Pancreas (tissue), 10 donors: ENCODE results near the gene ATP5F1D. TPM values are rescaled to one million over a fixed set of nuclear protein-coding genes. Genes with fewer than 3 reads are reported as not detected.

ENCODE experiments used
- ATAC-seq, 4 donors: fragments of 200-7000 bp; cut with Tn5 transposase; one replicate each; pipeline versions ENCODE4 v1.8.0 to v1.9.1; 2020; ENCODE audit warnings: mild to moderate bottlenecking in 4 of 4, moderate library complexity in 4 of 4
- DNase-seq, 6 donors: peaks; one replicate each; pipeline ENCODE4 v3.0.0-alpha.2; 2020
- FAIRE-seq: peaks from 2 replicates; lab custom pipeline; 2012; peaks lifted over from hg19 to GRCh38; lab: Jason Lieb, UNC
- H3K27ac ChIP-seq, 4 donors: fragments of 200-600 bp; sonication (generic); 1 replicate in 3 of 4; 2 replicates in 1 of 4; pipeline versions ENCODE4 v1.5.0 to v1.8.0; 2020
- H3K27me3 ChIP-seq, 4 donors: fragments of 200-600 bp; one replicate each; pipeline ENCODE4 v1.8.0; 2021
- H3K36me3 ChIP-seq, 3 donors: fragments of 200-600 bp; sonication (generic) in 1 of 3; one replicate each; pipeline versions ENCODE4 v1.5.0 to v1.8.0; 2020 to 2021
- H3K4me1 ChIP-seq, 3 donors: fragments of 200-600 bp; one replicate each; pipeline ENCODE4 v1.8.0; 2021
- H3K4me3 ChIP-seq, 4 donors: fragments of 200-600 bp; sonication (generic) in 2 of 4; one replicate each; pipeline versions ENCODE4 v1.5.0 to v1.8.0; 2020 to 2021
- H3K9me3 ChIP-seq, 4 donors: fragments of 200-600 bp; one replicate each; pipeline ENCODE4 v1.8.0; 2021
- CTCF ChIP-seq, 4 donors: fragments of 200-600 bp; sonication (generic) in 3 of 4; IDR thresholded peaks; one replicate each; pipeline versions ENCODE4 v1.5.0 to v1.8.0; 2021; ENCODE audit warnings: antibody characterized with exemption in 4 of 4
- WGBS, 2 donors: extraction: QIAGEN DNeasy Blood & Tissue Kit; methylation state at CpG; one replicate each; pipeline ENCODE4 v1.1.7; 2013; 5-methylcytosine and 5-hydroxymethylcytosine counted together
- intact Hi-C, 3 donors: fragments of 100-400 bp; cut with DNase I; formaldehyde crosslinking; loops; one replicate each; pipeline versions ENCODE4 v1.11.1 to v1.14.2; 2022
- polyA plus RNA-seq, 2 donors: library from polyadenylated mRNA; stranded (reverse); fragments of 200-250 nt; gene quantifications; one replicate each; pipeline ENCODE4 v1.2.3, GENCODE V29; 2013
- total RNA-seq, 6 donors: library from RNA; stranded (reverse); fragmentation: NEBNext Ultra II Directional in 4 of 6; extraction: Animal tissue kit (Norgen Biotek cat#: 25700) in 4 of 6; gene quantifications; one replicate each; pipeline versions ENCODE4 v1.2.1 to v1.2.4, GENCODE V29; 2021 to 2023
- donor health status: healthy with polysubstance abuse.
- donor health status: DM: no; HTN: no; CAD: no; lungs with moderate emphysema.
- donor health status: DM: no; HTN: no; CAD: no.
- donor health status: control.
- donor health status: control.
- donor health status: Bipolar disorder and iron deficiency.
- donor health status: DM: yes; HTN: yes; CAD: no.
- donor health status: DM: no; HTN: no; CAD: no.
- donor health status: DM: no; HTN: no; CAD: no.
- donor health status: DM: yes; HTN: yes; CAD: no.

The ATP5F1D gene
- total and polyA plus RNA-seq, 8 donors: 97.3 to 515 (median 167) TPM

GRCh38 chr19:1253514-1254080 is 12.0 kb downstream of the ATP5F1D start:
- H3K27me3 ChIP-seq: no peaks in the 10 kb centered on the region
- H3K27ac ChIP-seq: peak overlapping the region; percentile 97 to 99 (median 98)
- 49 to 52% methylated on average over 23 of the region's 23 CpGs for WGBS, 2 donors
- peak overlapping the region in 3 of 4 donors; percentile 1 to 96 (median 89) for H3K4me3 ChIP-seq
- TF ChIP-seq CTCF (IDR thresholded peaks at IDR 0.05): no peak
- H3K4me1 ChIP-seq: peaks cover 9 to 43% (median 19%) of the 10 kb centered on the region in 3 donors
- ATAC-seq (peak in 2 of 4 donors; percentile 0), FAIRE-seq (no peak), DNase-seq (peak in 1 of 6 donors; percentile 77)
- peaks cover 8 to 40% (median 34%) of the 10 kb centered on the region in 3 donors for H3K36me3 ChIP-seq
- no peaks in the 10 kb centered on the region for H3K9me3 ChIP-seq
- intact Hi-C loops: no loop called here

DNA sequence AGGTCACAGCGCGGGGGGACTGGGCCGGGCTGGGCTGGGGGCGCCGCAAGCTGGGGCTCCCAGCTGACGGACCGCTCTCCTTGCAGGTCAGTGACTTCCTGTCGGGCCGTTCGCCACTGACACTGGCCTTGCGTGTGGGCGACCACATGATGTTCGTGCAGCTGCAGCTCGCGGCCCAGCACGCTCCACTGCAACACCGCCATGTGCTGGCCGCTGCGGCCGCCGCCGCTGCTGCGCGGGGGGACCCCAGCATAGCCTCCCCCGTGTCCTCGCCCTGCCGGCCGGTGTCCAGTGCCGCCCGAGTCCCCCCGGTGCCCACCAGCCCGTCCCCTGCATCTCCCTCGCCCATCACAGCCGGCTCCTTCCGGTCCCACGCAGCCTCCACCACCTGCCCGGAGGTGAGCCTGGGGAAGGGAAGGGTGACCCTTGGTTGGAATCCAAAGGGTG is 12.6 kb downstream of the ATP5F1D start:
- peak overlapping the region in 2 of 4 donors; percentile 89 to 96 for H3K4me3 ChIP-seq
- DNase-seq: peak in 2 of 6 donors; percentile 48 to 65
- intact Hi-C loops: no loop called here

DNA sequence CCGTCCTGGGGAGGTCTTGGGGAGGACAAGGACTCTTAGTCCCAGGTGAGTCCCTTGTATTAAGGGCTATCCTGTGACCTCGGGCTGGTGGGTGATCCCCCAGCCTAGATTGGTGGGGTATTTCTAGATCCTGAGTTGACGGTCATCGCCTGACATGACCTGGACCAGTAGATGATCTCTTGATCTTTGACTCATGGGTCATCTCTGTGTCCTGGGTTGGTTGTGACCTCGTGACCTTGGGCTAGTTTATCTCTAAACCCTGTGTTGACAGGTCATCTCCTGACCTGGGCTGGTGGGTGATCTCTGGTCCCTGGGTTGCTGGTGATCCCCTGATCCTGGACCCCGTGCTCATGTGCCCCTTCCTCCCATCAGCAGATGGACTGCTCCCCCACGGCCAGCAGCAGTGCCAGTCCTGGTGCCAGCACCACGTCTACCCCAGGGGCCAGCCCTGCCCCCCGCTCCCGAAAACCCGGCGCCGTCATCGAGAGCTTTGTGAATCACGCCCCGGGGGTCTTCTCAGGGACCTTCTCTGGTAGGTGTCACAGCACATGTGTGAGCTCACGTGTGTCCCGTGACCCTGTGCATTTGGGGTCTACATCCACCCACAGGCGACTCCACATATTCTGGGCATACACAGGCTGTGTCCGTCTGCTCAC is 13.1 kb downstream of the ATP5F1D start:
- peaks cover 9 to 53% (median 19%) of the 10 kb centered on the region in 3 donors for H3K4me1 ChIP-seq
- DNase-seq (peak in 2 of 6 donors; percentile 38 to 43), FAIRE-seq (no peak), ATAC-seq (no peak)
- TF ChIP-seq CTCF (IDR thresholded peaks at IDR 0.05): no peak
- WGBS, 2 donors: 80 to 84% methylated on average over 20 of the region's 20 CpGs
- no peaks in the 10 kb centered on the region for H3K9me3 ChIP-seq
- H3K36me3 ChIP-seq: peaks cover 8 to 40% (median 34%) of the 10 kb centered on the region in 3 donors
- H3K4me3 ChIP-seq: no peak overlapping the region
- H3K27me3 ChIP-seq: no peaks in the 10 kb centered on the region
- peak overlapping the region; percentile 97 to 99 (median 98) for H3K27ac ChIP-seq
- intact Hi-C loops: no loop called here

More for the DNA sequence above, 12.6 kb downstream of the ATP5F1D start:
- no peak for TF ChIP-seq CTCF (IDR thresholded peaks at IDR 0.05)
- WGBS, 2 donors: 81 to 85% methylated on average over 34 to 37 of the region's 37 CpGs
- Histone ChIP-seq H3K9me3 (no peaks in the 10 kb centered on the region), H3K27me3 (no peaks in the 10 kb centered on the region), H3K27ac (peak overlapping the region; percentile 97 to 99 (median 98)), H3K4me1 (peaks cover 9 to 48% (median 19%) of the 10 kb centered on the region in 3 donors), H3K36me3 (peaks cover 8 to 40% (median 34%) of the 10 kb centered on the region in 3 donors)
- no peak for ATAC-seq
- FAIRE-seq: no peak

- FAIRE-seq (no peak), ATAC-seq (no peak), DNase-seq (peak in 2 of 6 donors; percentile 37 to 46)
- Histone ChIP-seq H3K36me3 (peaks cover 8 to 40% (median 34%) of the 10 kb centered on the region in 3 donors), H3K27me3 (no peaks in the 10 kb centered on the region), H3K4me3 (no peak overlapping the region), H3K4me1 (peaks cover 9 to 62% (median 27%) of the 10 kb centered on the region in 3 donors), H3K27ac (peak overlapping the region; percentile 97 to 99 (median 98)), H3K9me3 (no peaks in the 10 kb centered on the region)
- TF ChIP-seq CTCF (IDR thresholded peaks at IDR 0.05): no peak
- WGBS, 2 donors: 83 to 85% methylated on average over 45 to 52 of the region's 52 CpGs
- intact Hi-C loops: no loop called here
Measured at GRCh38 chr19:1255186-1256161, 13.9 kb downstream of the ATP5F1D start.
